BJ (cell line): ENCODE results near the gene HAPLN2. TPM values are rescaled to one million over a fixed set of nuclear protein-coding genes. Genes with fewer than 3 reads are reported as not detected.

ENCODE experiments used
- CTCF ChIA-PET: fragments of 350-600 bp; formaldehyde crosslinking; extraction: SDS; loops from one replicate; lab custom pipeline; 2021; ENCODE audit warnings: antibody characterized with exemption, inconsistent platforms; lab: Yijun Ruan, JAX
- POLR2A ChIA-PET: fragments of 300-600 bp; sonication (Branson Sonifier 250); formaldehyde crosslinking; extraction: SDS; loops from one replicate; lab custom pipeline; 2021; ENCODE audit warnings: antibody characterized with exemption; lab: Charles Lee
- DNase-seq: peaks from one replicate; pipeline ENCODE4 v3.0.0-alpha.2; 2011; ENCODE audit warnings: low read depth
- H3K27me3 ChIP-seq: 2 replicates; pipeline ENCODE4 v1.6.0; 2011; ENCODE audit warnings: low read length; ENCODE audit not compliant: control insufficient read depth, insufficient read depth
- H3K36me3 ChIP-seq: 2 replicates; pipeline ENCODE4 v1.5.1; 2011; ENCODE audit warnings: low read length; ENCODE audit not compliant: control insufficient read depth, insufficient read depth
- H3K4me3 ChIP-seq: 2 replicates; pipeline ENCODE4 v1.5.1; 2011; ENCODE audit warnings: low read depth, mild to moderate bottlenecking, control low read depth, low read length
- polyA plus RNA-seq: library from polyadenylated mRNA; depleted of rRNA; stranded (reverse); fragments of >200 nt; gene quantifications from 2 replicates; pipeline ENCODE4 v1.2.3, GENCODE V29; 2011
- TF ChIP-seq, protein P1 (sequence below): IDR thresholded peaks from 2 replicates; pipeline ENCODE4 v1.5.1; 2011; ENCODE audit warnings: low read depth, mild to moderate bottlenecking, control low read depth, inconsistent platforms, low read length, moderate library complexity; ENCODE audit not compliant: insufficient read depth

Gene HAPLN2
- polyA plus RNA-seq, 1 experiment = not detected

GRCh38 chr1:156664767-156665411 is 45.7 kb downstream of the HAPLN2 start:
- POLR2A ChIA-PET = interaction anchor here (0.9 kb wide), 1 partner anchor 12 kb away, joined by 6 read pairs; the partner anchor contains the start of gene NES

GRCh38 chr1:156665539-156665938 is 46.3 kb downstream of the HAPLN2 start:
- CTCF ChIA-PET = interaction anchor here (1.1 to 18.8 kb wide), 4 partner anchors 9 to 57 kb away, joined by 3 to 548 read pairs (median 6); partner anchors contain the start of gene NES
- POLR2A ChIA-PET = no interaction called here
- H3K36me3 ChIP-seq = 0 out of 2 replicates have a peak, but pooled peaks cover 1% of the 10 kb centered on the region
- H3K27me3 ChIP-seq = no peaks in the 10 kb centered on the region
- no peak overlapping the region for H3K4me3 ChIP-seq
- no peak for DNase-seq
- TF ChIP-seq, protein P1, sequence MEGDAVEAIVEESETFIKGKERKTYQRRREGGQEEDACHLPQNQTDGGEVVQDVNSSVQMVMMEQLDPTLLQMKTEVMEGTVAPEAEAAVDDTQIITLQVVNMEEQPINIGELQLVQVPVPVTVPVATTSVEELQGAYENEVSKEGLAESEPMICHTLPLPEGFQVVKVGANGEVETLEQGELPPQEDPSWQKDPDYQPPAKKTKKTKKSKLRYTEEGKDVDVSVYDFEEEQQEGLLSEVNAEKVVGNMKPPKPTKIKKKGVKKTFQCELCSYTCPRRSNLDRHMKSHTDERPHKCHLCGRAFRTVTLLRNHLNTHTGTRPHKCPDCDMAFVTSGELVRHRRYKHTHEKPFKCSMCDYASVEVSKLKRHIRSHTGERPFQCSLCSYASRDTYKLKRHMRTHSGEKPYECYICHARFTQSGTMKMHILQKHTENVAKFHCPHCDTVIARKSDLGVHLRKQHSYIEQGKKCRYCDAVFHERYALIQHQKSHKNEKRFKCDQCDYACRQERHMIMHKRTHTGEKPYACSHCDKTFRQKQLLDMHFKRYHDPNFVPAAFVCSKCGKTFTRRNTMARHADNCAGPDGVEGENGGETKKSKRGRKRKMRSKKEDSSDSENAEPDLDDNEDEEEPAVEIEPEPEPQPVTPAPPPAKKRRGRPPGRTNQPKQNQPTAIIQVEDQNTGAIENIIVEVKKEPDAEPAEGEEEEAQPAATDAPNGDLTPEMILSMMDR = no peak

More at GRCh38 chr1:156664767-156665411, 45.7 kb downstream of the HAPLN2 start:
- H3K36me3 ChIP-seq = 0 out of 2 replicates have a peak, but pooled peaks cover 1% of the 10 kb centered on the region
- H3K27me3 ChIP-seq = no peaks in the 10 kb centered on the region
- no peak for DNase-seq
- CTCF ChIA-PET = interaction anchor here (1.2 to 18.8 kb wide), 5 partner anchors 8 to 62 kb away, joined by 3 to 548 read pairs (median 4); partner anchors contain the start of gene NES
- no peak overlapping the region for H3K4me3 ChIP-seq
- TF ChIP-seq, protein P1 = no peak

DNA sequence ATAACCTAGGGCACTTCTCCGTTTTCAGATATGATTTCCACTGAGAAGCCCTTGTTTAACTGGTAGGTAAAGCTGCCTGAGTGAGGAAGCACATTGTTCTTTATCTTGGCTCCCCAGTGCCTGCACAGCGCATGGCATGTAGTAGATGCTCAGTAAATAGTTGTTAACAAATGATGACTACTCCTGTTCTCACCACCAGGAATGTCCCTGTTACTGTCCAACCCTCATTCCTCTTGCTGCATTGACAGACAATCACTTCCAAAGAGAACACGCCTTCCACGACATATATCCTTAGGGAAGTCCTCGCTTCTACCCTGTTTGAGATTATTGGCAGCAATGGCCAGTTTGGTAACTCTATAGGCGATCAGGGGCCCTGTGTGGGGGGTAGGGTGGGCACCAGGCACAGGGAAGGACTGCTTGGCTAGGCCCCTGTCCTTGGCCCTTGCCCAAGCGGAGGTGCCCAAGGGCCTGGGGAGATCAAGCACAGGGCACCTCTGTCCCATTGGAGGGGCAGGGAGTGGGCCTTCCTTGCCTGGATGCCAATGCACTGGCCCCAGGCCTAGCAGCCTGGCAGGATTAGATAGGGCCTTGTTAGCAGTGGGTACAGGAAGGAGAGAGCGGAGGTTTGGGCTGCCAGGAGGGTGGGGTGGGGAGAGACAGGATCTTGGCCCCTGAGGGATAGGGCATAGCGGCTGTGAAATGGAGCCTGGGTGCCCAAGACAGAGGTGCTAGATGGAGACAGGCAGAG is 47.8 kb downstream of the HAPLN2 start:
- POLR2A ChIA-PET = no interaction called here
- TF ChIP-seq, protein P1 = no peak
- DNase-seq = no peak
- no peaks in the 10 kb centered on the region for H3K27me3 ChIP-seq
- CTCF ChIA-PET = interaction anchor here (1.0 to 18.8 kb wide), 4 partner anchors 7 to 59 kb away, joined by 3 to 548 read pairs (median 4); partner anchors contain the start of gene NES
- H3K4me3 ChIP-seq = no peak overlapping the region
- H3K36me3 ChIP-seq = peaks cover 1% of the 10 kb centered on the region; the same call in 1 of the 2 replicates

DNA sequence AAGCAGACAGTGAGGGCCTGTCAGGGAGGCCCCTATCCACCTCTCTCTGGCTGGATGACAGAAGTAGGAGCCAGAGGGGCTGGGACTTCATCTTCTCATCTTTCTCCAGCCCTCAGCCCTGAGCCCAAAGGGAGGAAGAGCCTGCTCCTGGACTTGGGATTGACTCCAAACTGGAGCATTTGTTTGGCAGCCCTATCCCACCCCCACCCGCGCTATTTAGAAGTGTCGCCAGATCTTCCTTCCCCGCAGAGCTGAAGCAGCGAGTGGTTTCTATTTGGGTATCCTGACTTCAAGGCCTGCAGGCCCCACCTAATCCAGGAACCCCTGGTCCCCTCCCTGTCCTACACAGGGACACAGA is 48.4 kb downstream of the HAPLN2 start:
- TF ChIP-seq, protein P1 = no peak
- no peak for DNase-seq

More for the DNA sequence above, 48.4 kb downstream of the HAPLN2 start:
- POLR2A ChIA-PET = no interaction called here
- no peaks in the 10 kb centered on the region for H3K27me3 ChIP-seq
- H3K4me3 ChIP-seq = no peak overlapping the region
- CTCF ChIA-PET = interaction anchor here (0.7 to 18.8 kb wide), 5 partner anchors 8 to 127 kb away, joined by 3 to 548 read pairs (median 4); partner anchors contain the start of gene NES
- peaks cover 3% of the 10 kb centered on the region for H3K36me3 ChIP-seq
